Measurements from ENCODE around the gene ELFN2.

DNA sequence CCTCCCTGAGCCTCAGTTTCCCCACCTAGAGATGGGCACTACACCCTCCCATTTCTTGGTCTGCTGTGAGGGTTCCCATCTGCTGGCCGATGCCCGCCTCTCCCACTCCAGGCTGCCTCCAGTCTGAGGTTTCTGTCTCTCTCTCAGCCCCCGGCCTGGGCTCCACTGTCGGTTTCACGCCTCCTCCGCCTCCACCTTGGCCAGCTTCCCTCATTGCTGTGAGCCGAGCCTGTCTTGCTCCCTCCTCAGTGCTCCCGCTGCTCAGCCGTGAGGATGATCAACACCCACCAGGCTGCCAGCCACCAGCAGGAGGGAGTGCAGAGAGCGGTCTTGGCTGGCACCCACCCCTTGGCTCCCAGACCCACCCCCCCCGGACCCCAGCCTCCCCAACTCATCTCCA, 83.9 kb downstream of the ELFN2 start:
- TF ChIP-seq CTCF (IDR thresholded peaks at IDR 0.05) (no peak), POLR2AphosphoS5 (IDR thresholded peaks at IDR 0.05) (no peak), POLR2A (IDR thresholded peaks at IDR 0.05) (no peak)

All from breast epithelium (tissue), 3 donors.